K562 (cell line): Measurements from ENCODE around the gene FANCI. TPM values are rescaled to one million over a fixed set of nuclear protein-coding genes. Genes with fewer than 3 reads are reported as not detected.

Source experiments
- CREM ChIP-seq: IDR thresholded peaks from 2 replicates; pipeline ENCODE4 v1.6.1; 2014; ENCODE audit warnings: antibody characterized with exemption, low read depth
- CTCF ChIP-seq, 3 experiments: IDR thresholded peaks in 2 of 3; conservative IDR thresholded peaks in 1 of 3; 2 replicates each; pipeline ENCODE4 v1.5.1; 2011 to 2012; ENCODE audit warnings: low read length in 3 of 3, mild to moderate bottlenecking in 3 of 3, control low read depth in 2 of 3, improper control_type of control experiment in 1 of 3, inconsistent platforms in 1 of 3, low read depth in 1 of 3, mixed read lengths in 1 of 3, moderate library complexity in 1 of 3; ENCODE audit not compliant: insufficient read depth in 2 of 3
- E2F3 ChIP-seq: fragments of 250-450 bp; sonication (Bioruptor Pico); IDR thresholded peaks from 2 replicates; pipeline ENCODE4 v1.4.0; 2020; ENCODE audit warnings: mild to moderate bottlenecking
- ELF4 ChIP-seq: fragments of 450-650 bp; formaldehyde crosslinking; IDR thresholded peaks from 2 replicates; pipeline ENCODE4 v1.4.0; 2022; ENCODE audit warnings: missing genetic modification characterization
- GTF3C2 ChIP-seq: IDR thresholded peaks from 3 replicates; pipeline ENCODE4 v1.6.1; 2011; ENCODE audit warnings: borderline replicate concordance, mild to moderate bottlenecking, moderate library complexity; ENCODE audit not compliant: insufficient read length; ENCODE audit errors: extremely low read depth
- KDM4B ChIP-seq, 2 experiments: fragments of 450-650 bp in 1 of 2; sonication (generic) in 1 of 2; IDR thresholded peaks; 2 replicates each; pipeline ENCODE4 v1.6.1; 2016 to 2017; ENCODE audit warnings: borderline replicate concordance in 2 of 2, antibody characterized with exemption in 1 of 2, low read depth in 1 of 2, mild to moderate bottlenecking in 1 of 2
- RBFOX2 ChIP-seq: fragments of 200-400 bp; formaldehyde crosslinking; IDR thresholded peaks from 2 replicates; pipeline ENCODE4 v1.6.1; 2017; ENCODE audit warnings: low read depth, mild to moderate bottlenecking, low read length, moderate library complexity
- RBM15 ChIP-seq: fragments of 200-400 bp; formaldehyde crosslinking; IDR thresholded peaks from 2 replicates; pipeline ENCODE4 v1.6.1; 2018; ENCODE audit warnings: mild to moderate bottlenecking, low read length, moderate library complexity; ENCODE audit not compliant: insufficient read depth
- TARDBP ChIP-seq: fragments of 450-650 bp; IDR thresholded peaks from 2 replicates; pipeline ENCODE4 v1.6.1; 2016
- ZBTB2 ChIP-seq: fragments of 450-650 bp; IDR thresholded peaks from 2 replicates; pipeline ENCODE4 v1.6.1; 2016; ENCODE audit warnings: antibody characterized with exemption
- ZC3H4 ChIP-seq: sonication (generic); formaldehyde crosslinking; IDR thresholded peaks from 2 replicates; pipeline ENCODE4 v1.9.0; 2021; ENCODE audit warnings: missing genetic modification reagents, borderline replicate concordance
- ZNF324 ChIP-seq: fragments of 250-450 bp; sonication (Bioruptor Pico); IDR thresholded peaks from 2 replicates; pipeline ENCODE4 v1.4.0; 2020; ENCODE audit warnings: mild to moderate bottlenecking
- ZNF764 ChIP-seq: fragments of 250-450 bp; sonication (Bioruptor Pico); IDR thresholded peaks from 2 replicates; pipeline ENCODE4 v1.4.0; 2020; ENCODE audit warnings: low read depth, mild to moderate bottlenecking, moderate library complexity
- polyA plus RNA-seq, 8 experiments: library from polyadenylated mRNA; depleted of rRNA in 4 of 8; stranded (reverse) in 5 of 8; unstranded in 3 of 8; fragments of >200 nt; fragmentation: Nextera tagmentation in 2 of 8; fragmentation: Illumina TruSeq in 1 of 8; extraction: Ambion mirVana in 2 of 8; extraction: Trizol in 1 of 8; gene quantifications; 2 replicates each; pipeline versions ENCODE4 v1.2.1 to v1.2.3, GENCODE V29; 2011 to 2014; ENCODE audit warnings: inconsistent platforms in 1 of 8, missing spikeins in 1 of 8
- total RNA-seq, 7 experiments: library from RNA; depleted of rRNA in 6 of 7; stranded (reverse); fragments of >200 nt in 6 of 7; fragmentation: Illumina TruSeq in 2 of 7; extraction: Trizol in 2 of 7; gene quantifications; 2 replicates each; pipeline versions ENCODE4 v1.2.1 to v1.2.3, GENCODE V29; 2011 to 2021; ENCODE audit warnings: low replicate concordance in 1 of 7

Gene FANCI
- total and polyA plus RNA-seq, 9 of the 15 experiments (the other 6 are each of a cell fraction or from before 2014, with no cell fraction given): 72.1 to 165 (median 131) TPM

GRCh38 chr15:89243691-89244573 is at the start of gene FANCI (continued):
- TF ChIP-seq ZNF324 (CRISPR knock-in tag) (no peak), GTF3C2 (no peak), ELF4 (no peak), RBM15 (no peak), CTCF (IDR thresholded peaks at IDR 0.05 in 2 of 3, conservative IDR thresholded peaks at IDR 0.05 in 1 of 3; ENCODE audit: insufficient read depth in 2 of 3, low read depth in 1 of 3, low read length in 3 of 3) (peak; percentile 70 to 94 (median 90)), ZC3H4 (CRISPR knock-in tag) (no peak), E2F3 (0 out of 2 replicates have a peak, but pooled peaks have one; percentile 51), ZBTB2 (peak; percentile 65), KDM4B (IDR thresholded peaks at IDR 0.05; ENCODE audit: borderline replicate concordance in 2 of 2, low read depth in 1 of 2) (peak in 1 of 2 experiments; percentile 62; a peak in 1 of 4 replicates), TARDBP (peak; percentile 70; the same call in 1 of the 2 replicates), ZNF764 (CRISPR knock-in tag) (no peak), RBFOX2 (peak; percentile 95), CREM (peak; percentile 85)
